Ovary (tissue), 3 donors: ENCODE results near the gene TREM1.

Source experiments
- POLR2A ChIP-seq: fragments of 450-650 bp; IDR thresholded peaks from one replicate; pipeline ENCODE4 v1.6.1; 2017; ENCODE audit warnings: antibody characterized with exemption, mild to moderate bottlenecking, moderate library complexity
- TF ChIP-seq, protein P1 (sequence below), 3 donors: fragments of 450-650 bp in 2 of 3; fragments of 200-600 bp in 1 of 3; IDR thresholded peaks; one replicate each; pipeline versions ENCODE4 v1.5.1 to v1.8.0; 2016 to 2022; ENCODE audit warnings: antibody characterized with exemption in 3 of 3, mild to moderate bottlenecking in 1 of 3
- donor health status: DM: no; HTN: no; CAD: no.

DNA sequence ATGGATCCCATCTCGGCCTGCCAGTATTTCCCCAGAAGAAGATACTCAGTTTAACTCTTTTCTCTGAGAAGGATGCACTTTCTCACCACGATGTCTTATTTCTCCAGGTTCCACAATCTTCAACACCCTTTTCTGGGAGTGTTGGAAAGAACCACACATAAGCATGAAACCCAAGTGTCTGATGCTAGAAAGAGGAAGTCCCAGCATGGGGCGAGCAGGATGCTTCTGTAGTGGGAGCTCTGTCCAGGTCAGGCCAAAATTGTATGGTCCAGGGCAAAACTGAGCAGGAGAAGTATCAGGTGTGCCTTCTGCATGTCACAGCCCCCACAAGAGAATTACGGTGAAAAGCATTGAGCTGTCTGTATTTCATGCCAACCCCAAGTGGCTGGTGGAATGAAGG lies 11.0 kb downstream of the TREM1 start:
- TF ChIP-seq, protein P1, sequence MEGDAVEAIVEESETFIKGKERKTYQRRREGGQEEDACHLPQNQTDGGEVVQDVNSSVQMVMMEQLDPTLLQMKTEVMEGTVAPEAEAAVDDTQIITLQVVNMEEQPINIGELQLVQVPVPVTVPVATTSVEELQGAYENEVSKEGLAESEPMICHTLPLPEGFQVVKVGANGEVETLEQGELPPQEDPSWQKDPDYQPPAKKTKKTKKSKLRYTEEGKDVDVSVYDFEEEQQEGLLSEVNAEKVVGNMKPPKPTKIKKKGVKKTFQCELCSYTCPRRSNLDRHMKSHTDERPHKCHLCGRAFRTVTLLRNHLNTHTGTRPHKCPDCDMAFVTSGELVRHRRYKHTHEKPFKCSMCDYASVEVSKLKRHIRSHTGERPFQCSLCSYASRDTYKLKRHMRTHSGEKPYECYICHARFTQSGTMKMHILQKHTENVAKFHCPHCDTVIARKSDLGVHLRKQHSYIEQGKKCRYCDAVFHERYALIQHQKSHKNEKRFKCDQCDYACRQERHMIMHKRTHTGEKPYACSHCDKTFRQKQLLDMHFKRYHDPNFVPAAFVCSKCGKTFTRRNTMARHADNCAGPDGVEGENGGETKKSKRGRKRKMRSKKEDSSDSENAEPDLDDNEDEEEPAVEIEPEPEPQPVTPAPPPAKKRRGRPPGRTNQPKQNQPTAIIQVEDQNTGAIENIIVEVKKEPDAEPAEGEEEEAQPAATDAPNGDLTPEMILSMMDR (IDR thresholded peaks at IDR 0.05): no peak
- no peak for TF ChIP-seq POLR2A
